Measurements from ENCODE around the gene ZMYND8. TPM values are rescaled to one million over a fixed set of nuclear protein-coding genes. Genes with fewer than 3 reads are reported as not detected.

The ZMYND8 gene
- total and polyA plus RNA-seq, 4 donors, result 14.2 to 46.4 (median 30.1) TPM

DNA sequence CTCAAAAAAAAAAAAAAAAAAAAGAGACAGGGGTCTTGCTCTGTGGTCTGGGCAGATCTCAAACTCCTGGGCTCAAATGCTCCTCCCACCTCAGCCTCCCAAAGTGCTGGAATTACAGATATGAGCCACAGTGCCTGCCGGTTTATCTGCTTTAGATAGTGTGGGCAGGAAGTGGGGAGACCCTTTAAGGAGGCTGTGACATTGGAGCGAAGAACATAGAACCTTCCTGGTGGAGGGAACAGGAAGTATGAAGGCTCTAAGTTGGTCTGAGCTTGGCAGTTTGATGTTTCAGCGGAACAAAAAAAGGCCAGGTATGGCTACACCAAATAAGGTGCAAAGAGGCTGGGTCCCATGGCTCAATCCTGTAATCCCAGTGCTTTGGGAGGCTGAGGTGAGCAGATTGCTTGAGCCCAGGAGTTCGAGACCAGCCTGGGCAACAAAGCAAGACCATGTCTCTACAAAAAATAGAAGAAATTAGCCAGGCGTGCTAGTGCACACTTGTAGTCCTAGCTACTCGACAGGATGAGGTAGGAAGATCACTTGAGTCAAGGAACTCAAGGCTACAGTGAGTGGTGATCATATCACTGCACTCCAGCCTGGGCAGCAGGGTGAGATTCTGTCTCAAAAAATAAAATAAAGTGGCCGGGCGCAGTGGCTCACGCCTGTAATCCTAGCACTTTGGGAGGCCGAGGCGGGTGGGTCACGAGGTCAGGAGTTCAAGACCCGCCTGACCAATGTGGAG lies 8.7 kb upstream of the ZMYND8 start:
- H3K27me3 ChIP-seq (ENCODE audit: control insufficient read depth in 3 of 3, insufficient read depth in 3 of 3, low read length in 2 of 3), result no peaks in the 10 kb centered on the region
- DNase-seq, result no peak
- H3K9ac ChIP-seq (ENCODE audit: insufficient read depth in 1 of 2, low read length in 2 of 2), result no peak overlapping the region
- ATAC-seq (ENCODE audit: insufficient read depth, low FRiP score), result no peak
- 79 to 83% methylated on average over 13 of the region's 13 CpGs for WGBS, 2 donors
- H3K4me1 ChIP-seq (ENCODE audit: control insufficient read depth in 5 of 5, insufficient read depth in 5 of 5, low read length in 5 of 5), result peaks cover 8 to 16% (median 12%) of the 10 kb centered on the region in 5 donors
- H3K36me3 ChIP-seq (ENCODE audit: control insufficient read depth in 4 of 4, insufficient read depth in 4 of 4, low read length in 4 of 4), result no peaks in the 10 kb centered on the region
- TF ChIP-seq, protein P1, sequence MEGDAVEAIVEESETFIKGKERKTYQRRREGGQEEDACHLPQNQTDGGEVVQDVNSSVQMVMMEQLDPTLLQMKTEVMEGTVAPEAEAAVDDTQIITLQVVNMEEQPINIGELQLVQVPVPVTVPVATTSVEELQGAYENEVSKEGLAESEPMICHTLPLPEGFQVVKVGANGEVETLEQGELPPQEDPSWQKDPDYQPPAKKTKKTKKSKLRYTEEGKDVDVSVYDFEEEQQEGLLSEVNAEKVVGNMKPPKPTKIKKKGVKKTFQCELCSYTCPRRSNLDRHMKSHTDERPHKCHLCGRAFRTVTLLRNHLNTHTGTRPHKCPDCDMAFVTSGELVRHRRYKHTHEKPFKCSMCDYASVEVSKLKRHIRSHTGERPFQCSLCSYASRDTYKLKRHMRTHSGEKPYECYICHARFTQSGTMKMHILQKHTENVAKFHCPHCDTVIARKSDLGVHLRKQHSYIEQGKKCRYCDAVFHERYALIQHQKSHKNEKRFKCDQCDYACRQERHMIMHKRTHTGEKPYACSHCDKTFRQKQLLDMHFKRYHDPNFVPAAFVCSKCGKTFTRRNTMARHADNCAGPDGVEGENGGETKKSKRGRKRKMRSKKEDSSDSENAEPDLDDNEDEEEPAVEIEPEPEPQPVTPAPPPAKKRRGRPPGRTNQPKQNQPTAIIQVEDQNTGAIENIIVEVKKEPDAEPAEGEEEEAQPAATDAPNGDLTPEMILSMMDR (IDR thresholded peaks at IDR 0.05; ENCODE audit: control extremely low read depth, extremely low read depth), result no peak
- H3K4me3 ChIP-seq, result no peak overlapping the region
- peak overlapping the region in 1 of 2 donors; percentile 33 for H3K27ac ChIP-seq (ENCODE audit: low read depth in 1 of 2, low read length in 1 of 2)
- no peaks in the 10 kb centered on the region for H3K9me3 ChIP-seq (ENCODE audit: control insufficient read depth in 4 of 4, insufficient read depth in 3 of 4, low read length in 3 of 4)

DNA sequence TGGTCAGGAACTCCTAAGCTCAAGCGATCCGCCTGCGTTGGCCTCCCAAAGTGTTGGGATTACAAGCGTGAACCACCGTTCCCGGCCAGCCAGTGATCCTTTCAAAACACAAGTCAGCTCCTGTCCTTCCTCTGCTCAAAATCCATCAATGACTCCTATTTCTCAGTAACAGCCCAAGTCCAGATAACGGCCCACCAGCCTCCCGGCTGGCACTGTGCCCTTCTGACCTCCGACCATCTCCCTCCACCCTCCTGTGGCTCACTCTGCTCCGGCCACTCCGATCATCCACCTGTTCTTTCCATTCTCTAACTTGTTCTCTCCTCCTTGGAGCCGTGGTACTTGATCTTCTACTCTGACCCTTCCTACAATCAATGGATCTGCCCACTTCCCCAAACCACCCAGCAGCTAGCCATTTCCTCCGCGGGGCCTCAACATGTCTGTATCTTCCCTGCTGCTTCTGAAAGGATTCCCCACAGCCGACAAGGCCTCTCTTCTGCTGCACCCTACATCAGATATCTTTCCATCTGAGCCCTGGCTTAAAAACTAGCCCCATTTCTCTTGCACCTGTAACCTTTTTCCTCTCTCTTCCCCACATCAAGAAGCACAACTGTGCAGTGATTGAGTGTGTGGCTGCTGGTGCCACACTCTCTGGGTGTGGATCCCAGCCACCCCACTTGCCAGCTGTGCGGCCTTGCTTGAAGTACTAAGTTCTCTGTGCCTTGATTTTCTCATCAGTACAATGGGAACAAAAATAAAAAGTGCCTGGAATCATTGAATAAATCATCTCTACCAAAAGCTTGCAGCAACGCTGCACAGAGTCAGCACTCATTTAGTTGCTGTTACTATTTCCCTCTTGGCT lies 6.1 kb upstream of the ZMYND8 start:
- ATAC-seq (ENCODE audit: insufficient read depth, low FRiP score), result no peak
- TF ChIP-seq, protein P1 (IDR thresholded peaks at IDR 0.05; ENCODE audit: control extremely low read depth, extremely low read depth), result no peak

DNA sequence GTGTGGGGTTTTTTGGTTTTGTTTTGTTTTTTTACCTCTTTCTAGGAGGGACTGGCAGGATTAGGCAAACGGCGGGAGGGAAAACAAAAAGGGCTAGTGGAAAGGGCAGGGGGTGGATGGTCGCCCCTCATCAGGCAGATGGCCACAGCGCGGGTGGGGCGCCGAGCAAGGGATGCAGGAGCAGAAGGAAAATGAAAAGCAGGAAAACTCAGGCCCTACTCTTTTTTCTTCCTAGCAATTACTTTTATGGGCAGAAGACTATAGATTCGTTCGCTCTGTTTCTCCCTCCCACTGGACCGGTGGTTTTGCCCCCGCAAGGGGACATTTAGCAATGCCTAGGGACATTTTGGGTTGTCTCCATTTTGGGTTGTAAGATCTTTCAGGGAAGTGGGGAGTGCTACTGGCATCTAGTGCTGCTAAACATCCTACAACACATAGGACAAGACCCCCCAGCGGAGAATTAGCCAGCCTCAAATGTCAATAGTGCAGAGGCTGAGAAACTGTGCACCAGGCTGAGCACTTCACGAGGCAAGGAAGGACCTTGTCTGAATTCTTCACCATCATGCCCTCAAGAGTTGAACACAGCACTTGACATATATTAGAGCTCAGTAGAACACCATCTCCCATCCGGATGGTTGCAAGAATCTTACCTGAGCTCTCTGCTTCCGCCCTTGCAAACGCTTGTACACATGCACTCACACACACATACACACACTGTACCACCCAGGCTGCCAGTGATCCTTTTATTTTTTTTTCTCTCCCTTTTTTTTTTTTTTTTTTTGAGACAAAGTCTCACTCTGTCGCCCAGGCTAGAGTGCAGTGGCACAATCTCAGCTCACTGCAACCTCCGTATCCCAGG lies 4.8 kb upstream of the ZMYND8 start:
- Histone ChIP-seq H3K9me3 (ENCODE audit: control insufficient read depth in 4 of 4, insufficient read depth in 3 of 4, low read length in 3 of 4) (no peaks in the 10 kb centered on the region), H3K36me3 (ENCODE audit: control insufficient read depth in 4 of 4, insufficient read depth in 4 of 4, low read length in 4 of 4) (no peaks in the 10 kb centered on the region), H3K27ac (ENCODE audit: low read depth in 1 of 2, low read length in 1 of 2) (peak overlapping the region; percentile 95 to 99), H3K27me3 (ENCODE audit: control insufficient read depth in 3 of 3, insufficient read depth in 3 of 3, low read length in 2 of 3) (no peaks in the 10 kb centered on the region), H3K9ac (ENCODE audit: insufficient read depth in 1 of 2, low read length in 2 of 2) (peak overlapping the region in 1 of 2 donors; percentile 86), H3K4me3 (no peak overlapping the region), H3K4me1 (ENCODE audit: control insufficient read depth in 5 of 5, insufficient read depth in 5 of 5, low read length in 5 of 5) (peaks cover 26 to 53% (median 43%) of the 10 kb centered on the region in 5 donors)
- WGBS, 2 donors, result 47 to 58% methylated on average over 18 of the region's 18 CpGs
- TF ChIP-seq, protein P1 (IDR thresholded peaks at IDR 0.05; ENCODE audit: control extremely low read depth, extremely low read depth), result no peak
- ATAC-seq (ENCODE audit: insufficient read depth, low FRiP score) (no peak), DNase-seq (peak in 1 of 3 donors; percentile 50)

More for the DNA sequence above, 6.1 kb upstream of the ZMYND8 start:
- Histone ChIP-seq H3K27ac (ENCODE audit: low read depth in 1 of 2, low read length in 1 of 2) (peak overlapping the region; percentile 28 to 58), H3K9me3 (ENCODE audit: control insufficient read depth in 4 of 4, insufficient read depth in 3 of 4, low read length in 3 of 4) (no peaks in the 10 kb centered on the region), H3K4me3 (no peak overlapping the region), H3K27me3 (ENCODE audit: control insufficient read depth in 3 of 3, insufficient read depth in 3 of 3, low read length in 2 of 3) (no peaks in the 10 kb centered on the region), H3K36me3 (ENCODE audit: control insufficient read depth in 4 of 4, insufficient read depth in 4 of 4, low read length in 4 of 4) (no peaks in the 10 kb centered on the region), H3K4me1 (ENCODE audit: control insufficient read depth in 5 of 5, insufficient read depth in 5 of 5, low read length in 5 of 5) (peaks cover 21 to 40% (median 33%) of the 10 kb centered on the region in 5 donors), H3K9ac (ENCODE audit: insufficient read depth in 1 of 2, low read length in 2 of 2) (no peak overlapping the region)
- 79 to 85% methylated on average over 17 of the region's 17 CpGs for WGBS, 2 donors
- no peak for DNase-seq
